ENCODE results near the gene IGSF21.

The IGSF21 gene

GRCh38 chr1:18119771-18120377, 12.3 kb downstream of the IGSF21 start:
- ATAC-seq (no peak), DNase-seq (no peak)

GRCh38 chr1:18120638-18121037, 13.0 kb downstream of the IGSF21 start:
- DNase-seq, result no peak
- ATAC-seq, result no peak

DNA sequence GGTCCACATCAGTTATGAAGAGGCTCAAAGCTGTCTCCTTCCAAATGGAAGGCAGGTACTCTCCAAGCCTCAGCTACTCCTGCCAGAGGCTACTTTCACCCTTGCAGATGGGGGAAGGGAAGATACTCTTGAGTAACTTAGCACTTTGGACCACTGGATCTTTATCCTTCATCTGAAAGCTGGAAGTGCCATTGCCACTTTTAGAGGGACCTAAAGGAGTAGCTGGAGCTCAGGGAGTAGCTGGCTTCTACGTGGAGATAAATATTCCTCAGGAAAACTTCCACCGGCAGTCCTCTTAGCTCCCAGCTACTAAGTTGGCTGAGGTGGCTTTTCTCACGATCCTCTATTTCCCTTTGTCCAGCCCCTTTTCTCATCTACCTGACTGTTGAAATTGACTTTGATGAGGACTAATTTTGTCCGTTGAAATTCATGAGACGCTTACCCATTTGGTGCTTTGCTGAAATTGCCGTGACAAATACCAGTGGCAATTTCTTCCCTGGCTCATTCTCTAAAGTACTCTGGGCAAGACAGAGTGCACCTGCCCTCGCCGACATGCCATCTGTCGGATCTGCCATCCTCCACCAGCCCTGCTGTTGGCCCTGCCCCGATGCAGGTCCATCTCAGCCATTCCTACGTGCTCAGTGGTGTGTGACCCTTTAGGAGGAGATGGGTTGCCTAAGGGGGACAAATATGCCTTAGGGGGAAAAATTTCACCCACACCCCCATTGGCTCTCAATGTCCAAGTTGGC, 13.6 kb downstream of the IGSF21 start:
- no peak for DNase-seq

DNA sequence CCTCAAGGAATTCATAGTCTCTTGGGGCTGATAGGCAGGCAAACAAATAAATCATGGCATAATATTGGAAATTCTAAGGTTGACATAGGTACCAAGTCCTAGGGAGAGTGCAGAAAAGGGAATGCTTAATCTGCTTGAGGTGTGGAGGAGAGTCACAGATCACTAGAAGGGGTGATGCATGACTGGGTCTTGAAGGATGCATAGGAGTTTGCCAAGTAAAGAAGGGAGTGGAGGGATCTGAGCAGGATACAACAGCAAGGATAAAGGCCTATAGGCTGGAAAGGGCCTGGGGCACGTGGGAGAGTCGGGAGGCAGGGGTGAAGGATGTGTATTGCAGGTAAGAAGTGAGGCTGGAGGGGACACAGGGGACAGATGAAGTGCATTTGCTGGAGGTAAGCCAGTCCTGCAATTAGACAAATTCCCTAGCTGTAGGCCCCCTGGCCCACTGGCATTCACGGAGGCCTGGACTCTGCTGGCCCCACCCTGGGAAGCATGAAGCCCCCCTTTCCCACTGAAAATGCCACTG, 15.9 kb downstream of the IGSF21 start:
- no peak for ATAC-seq

More for the DNA sequence above, 13.6 kb downstream of the IGSF21 start:
- no peak for ATAC-seq

DNA sequence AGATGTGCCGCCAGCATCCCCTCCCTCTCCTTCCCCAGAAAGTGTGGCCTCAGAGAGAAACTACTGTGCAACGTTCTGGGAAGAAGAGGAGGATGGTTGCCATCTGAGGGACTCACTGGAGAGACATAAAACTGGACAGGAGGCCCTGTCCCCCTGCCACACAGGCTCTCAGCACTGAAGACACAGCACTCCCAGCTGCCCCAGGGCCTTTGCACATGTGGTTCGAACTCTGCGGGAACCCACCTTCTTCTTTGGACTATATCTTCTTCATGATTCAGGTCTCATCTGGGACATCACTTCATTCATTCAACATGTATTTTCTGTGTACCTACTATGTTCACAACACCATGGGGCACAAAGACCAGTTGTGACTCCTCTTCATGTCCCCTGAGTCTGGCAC, 17.4 kb downstream of the IGSF21 start:
- DNase-seq (no peak), ATAC-seq (no peak)

More for the DNA sequence above, 15.9 kb downstream of the IGSF21 start:
- no peak for DNase-seq

DNA sequence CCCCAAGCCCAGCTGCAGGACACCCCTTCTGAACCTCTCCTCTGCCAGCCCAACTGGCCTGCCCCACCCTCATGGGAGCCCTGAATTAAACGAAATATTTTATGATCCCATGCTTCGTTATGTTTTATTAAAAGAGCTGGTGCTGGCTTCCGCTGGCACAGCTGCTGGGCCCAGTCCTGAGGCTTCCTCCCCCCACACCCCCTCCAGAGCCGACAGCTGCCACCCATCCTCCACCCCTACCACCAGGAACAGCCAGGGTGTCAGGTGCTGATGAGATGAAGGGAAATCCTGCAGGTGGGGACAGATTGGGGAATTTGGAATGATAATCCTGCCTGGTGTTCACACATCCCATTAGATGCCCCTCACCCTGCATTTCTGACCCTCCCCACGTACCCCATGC, 19.0 kb downstream of the IGSF21 start:
- DNase-seq (no peak), ATAC-seq (no peak)

GRCh38 chr1:18128298-18128697, 20.7 kb downstream of the IGSF21 start:
- no peak for ATAC-seq

GRCh38 chr1:18130356-18130755, 22.8 kb downstream of the IGSF21 start:
- ATAC-seq, result no peak
- DNase-seq, result no peak

More at GRCh38 chr1:18128298-18128697, 20.7 kb downstream of the IGSF21 start:
- DNase-seq, result no peak

- DNase-seq, result no peak
- no peak for ATAC-seq
Observed at GRCh38 chr1:18132022-18132710, 24.6 kb downstream of the IGSF21 start.

- ATAC-seq (no peak), DNase-seq (no peak)
Observed at GRCh38 chr1:18132711-18133541, 25.3 kb downstream of the IGSF21 start.

DNA sequence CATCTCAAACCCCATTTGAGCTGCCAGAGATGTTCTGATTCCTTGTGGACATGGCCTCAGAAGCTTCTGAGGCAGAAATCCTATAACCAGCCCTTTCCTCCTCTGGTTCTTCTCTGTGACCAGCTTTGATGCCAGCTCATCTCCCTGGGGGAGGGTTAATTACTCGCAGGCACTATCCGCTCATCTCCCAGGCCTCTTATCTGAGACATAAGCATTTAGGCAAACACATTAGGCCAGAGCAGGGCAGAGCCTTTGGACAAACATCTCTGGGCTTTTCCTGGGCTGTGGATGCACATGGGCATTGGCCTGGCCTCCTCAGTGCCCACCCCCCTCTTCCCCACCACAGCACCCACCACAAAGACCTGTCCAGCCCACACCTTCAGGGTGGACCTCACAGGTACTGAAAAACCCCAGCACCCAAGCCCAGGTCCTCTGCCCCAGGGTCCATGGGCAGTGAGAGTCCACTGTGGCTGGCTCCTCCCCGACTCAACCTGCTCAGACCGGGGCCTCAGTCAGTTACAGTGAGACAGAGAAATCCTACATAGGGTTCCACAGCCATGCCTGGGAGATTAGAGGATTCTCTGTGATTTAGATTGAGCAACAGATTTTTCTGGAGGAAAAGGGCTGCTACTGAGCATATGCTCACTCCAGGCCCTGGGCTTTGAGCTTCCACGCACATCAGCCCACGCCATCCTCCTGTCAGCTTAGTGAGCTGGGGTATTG, 26.9 kb downstream of the IGSF21 start:
- DNase-seq (no peak), ATAC-seq (no peak)

DNA sequence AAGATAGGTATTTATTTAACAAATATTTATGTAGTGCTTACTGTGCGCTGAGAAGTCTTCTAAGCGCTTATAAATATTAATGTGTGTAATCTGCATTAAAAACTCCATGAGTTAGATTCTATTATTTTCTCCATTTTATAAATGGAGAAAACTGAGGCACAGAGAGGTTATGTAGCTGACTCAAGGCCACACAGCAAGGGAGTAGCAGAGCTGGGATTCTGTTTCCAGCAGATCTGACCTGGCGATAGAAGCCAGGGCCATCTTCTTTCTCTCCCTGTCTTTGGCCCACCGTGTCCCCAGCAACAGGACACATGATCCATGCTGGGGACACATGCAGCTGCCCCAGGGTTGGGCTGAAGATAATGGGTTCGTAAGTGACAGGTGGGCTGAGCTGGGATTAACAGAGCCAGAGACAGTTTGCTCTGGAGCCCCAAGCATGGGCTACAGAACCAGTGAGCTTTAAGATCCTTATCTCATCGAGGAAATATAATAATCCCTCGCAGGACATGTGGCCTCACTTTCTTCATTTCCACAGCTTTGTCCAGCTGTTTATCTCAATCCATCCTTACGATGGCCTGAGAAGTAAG, 30.3 kb downstream of the IGSF21 start:
- DNase-seq (no peak), ATAC-seq (no peak)

DNA sequence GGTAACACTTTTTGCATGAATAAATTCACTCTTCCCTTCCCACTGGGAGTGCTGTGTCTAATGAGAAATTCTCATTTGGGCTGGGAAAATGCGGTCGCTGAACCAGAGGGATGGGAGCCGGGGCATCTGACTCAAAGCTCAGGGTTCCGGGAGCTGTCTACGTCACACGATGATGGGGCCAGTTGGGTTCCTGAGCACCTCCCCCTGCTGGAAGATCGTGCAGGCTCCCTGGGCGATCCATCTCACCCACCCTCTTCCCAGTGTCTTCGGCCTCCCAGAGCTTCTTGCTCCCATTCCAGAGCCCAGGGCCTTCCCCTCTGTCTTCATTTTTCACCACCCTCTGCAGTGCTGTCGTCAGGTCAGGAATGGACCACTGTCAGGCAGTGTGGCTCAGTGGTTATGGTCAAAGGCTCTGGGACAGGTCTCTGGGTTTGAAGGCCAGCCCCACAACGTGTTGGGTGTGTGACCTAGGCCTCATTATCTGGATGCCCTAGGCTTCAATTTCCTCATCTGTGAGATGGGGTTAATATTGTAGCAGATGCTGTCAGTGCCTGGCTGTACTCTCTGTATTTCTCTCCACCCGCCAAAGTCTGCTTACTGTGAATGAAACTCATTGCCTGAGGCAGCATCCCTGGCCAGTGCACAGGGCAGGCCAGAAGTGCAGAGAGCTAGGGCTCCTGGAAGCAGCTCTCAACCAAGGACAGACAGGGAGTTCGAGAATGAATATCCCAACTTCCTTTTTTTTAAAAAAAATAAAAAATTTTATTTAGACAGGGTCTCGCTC, 31.8 kb downstream of the IGSF21 start:
- DNase-seq (no peak), ATAC-seq (no peak)

- ATAC-seq (no peak), DNase-seq (no peak)
Observed at GRCh38 chr1:18140411-18140810, 32.8 kb downstream of the IGSF21 start.

GRCh38 chr1:18141661-18142060, 34.1 kb downstream of the IGSF21 start:
- ATAC-seq (no peak), DNase-seq (no peak)

DNA sequence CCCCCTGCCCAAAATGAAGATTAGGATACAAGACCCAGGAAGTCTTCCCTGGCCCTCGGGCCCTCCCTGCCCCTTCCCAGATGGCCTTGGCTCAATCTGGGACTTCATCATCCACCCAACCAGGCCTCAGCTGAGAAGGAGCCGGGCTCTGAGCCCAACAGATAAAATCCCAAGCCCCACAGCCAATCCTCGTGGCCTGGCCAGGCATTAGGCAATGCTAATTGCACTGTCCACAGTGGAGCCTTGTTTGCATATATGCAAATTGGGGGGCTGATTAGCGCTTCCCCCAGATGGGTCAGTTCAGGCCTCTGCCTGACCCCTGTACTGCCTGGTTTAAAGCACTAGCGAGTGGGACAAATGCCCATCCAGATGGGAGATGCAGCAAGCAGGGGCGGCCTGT, 34.9 kb downstream of the IGSF21 start:
- DNase-seq, result no peak
- ATAC-seq, result no peak

DNA sequence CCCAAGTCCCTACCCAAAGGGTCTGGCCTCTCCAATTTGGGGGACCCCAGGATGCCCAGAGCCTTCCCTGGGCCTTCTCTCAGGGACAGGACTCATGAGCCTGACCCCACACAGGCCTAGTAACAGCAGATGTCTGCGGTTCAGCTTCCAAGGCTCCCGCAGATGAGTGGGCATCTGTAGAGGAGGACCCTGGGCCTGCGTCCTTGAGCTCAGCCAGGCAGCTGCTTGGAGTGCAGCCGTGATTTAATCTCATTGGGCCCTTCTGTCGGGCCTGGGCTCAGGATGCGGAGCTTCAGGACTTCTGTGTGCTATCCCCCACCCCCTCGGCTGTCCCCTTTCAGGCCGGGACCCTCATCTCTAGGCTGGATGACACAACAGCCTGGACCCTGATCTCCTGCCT, 35.4 kb downstream of the IGSF21 start:
- ATAC-seq (no peak), DNase-seq (no peak)

- DNase-seq (no peak), ATAC-seq (no peak)
Observed at GRCh38 chr1:18144062-18144461, 36.5 kb downstream of the IGSF21 start.

DNA sequence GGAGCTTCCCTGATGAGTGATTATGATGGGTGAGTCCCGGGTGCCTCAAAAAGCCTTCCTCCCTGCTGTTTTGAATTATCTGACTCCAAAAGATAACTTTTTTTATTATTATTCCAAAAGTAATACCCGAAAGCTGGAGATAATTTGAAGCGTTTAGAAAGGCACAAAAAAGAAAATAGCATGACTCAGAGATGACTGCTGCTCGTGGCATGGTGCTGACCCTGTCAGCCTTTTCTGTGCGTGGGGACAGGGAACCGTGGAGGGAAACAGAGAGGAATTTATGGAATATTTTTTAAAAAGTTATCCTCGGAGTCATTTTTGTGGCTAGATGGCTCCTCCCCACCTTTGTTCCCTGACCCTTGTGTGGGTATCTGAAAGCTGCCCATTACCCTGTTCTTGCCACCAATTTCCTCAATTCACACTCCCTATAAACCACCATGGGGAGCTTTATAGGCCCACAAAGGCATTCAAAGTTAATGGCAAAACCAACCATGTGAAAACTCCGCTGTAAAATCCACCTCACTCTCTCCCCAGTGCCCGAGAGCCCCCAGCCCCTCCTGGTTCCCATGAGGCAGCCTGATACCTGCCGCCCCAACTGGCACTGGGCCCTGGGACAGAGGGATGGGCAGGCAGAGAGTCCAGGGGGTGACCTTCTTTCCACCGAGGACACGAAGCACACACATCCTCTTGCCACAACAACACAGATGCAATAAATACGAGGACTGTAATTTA, 37.5 kb downstream of the IGSF21 start:
- no peak for ATAC-seq
- no peak for DNase-seq
